WERI-Rb-1 (cell line): Measurements from ENCODE around the gene RAD18.
A peak's percentile ranks its signal among the peaks of the same experiment; 100 is the strongest.

Experiments used
- DNase-seq: peaks from one replicate; pipeline ENCODE4 v3.0.0-alpha.2; 2020
- H3K27ac ChIP-seq: fragments of 250-450 bp; sonication (Bioruptor Pico); 2 replicates; pipeline ENCODE4 v1.5.1; 2020; ENCODE audit warnings: mild to moderate bottlenecking, moderate library complexity
- H3K27me3 ChIP-seq: fragments of 250-450 bp; sonication (Bioruptor Pico); 2 replicates; pipeline ENCODE4 v1.5.1; 2021; ENCODE audit warnings: mild to moderate bottlenecking, low read depth, moderate library complexity; ENCODE audit not compliant: insufficient read depth, severe bottlenecking
- H3K36me3 ChIP-seq: fragments of 250-450 bp; sonication (Bioruptor Pico); 2 replicates; pipeline ENCODE4 v1.5.1; 2020; ENCODE audit warnings: mild to moderate bottlenecking, moderate library complexity
- H3K4me3 ChIP-seq: 2 replicates; pipeline ENCODE4 v1.5.1; 2011; ENCODE audit warnings: low read depth, mild to moderate bottlenecking, control low read depth, low read length
- H3K9me3 ChIP-seq: fragments of 250-450 bp; sonication (Bioruptor Pico); 2 replicates; pipeline ENCODE4 v1.5.1; 2021; ENCODE audit warnings: mild to moderate bottlenecking, moderate library complexity; ENCODE audit not compliant: severe bottlenecking
- CTCF ChIP-seq: IDR thresholded peaks from 2 replicates; pipeline ENCODE4 v1.5.1; 2011; ENCODE audit warnings: low read depth, mild to moderate bottlenecking, control low read depth, inconsistent platforms, low read length

RAD18 gene

GRCh38 chr3:8975081-8976020 is 12.1 kb upstream of the RAD18 start:
- TF ChIP-seq CTCF: no peak
- Histone ChIP-seq H3K27me3 (no peaks in the 10 kb centered on the region), H3K36me3 (no peaks in the 10 kb centered on the region), H3K9me3 (no peaks in the 10 kb centered on the region), H3K27ac (no peak overlapping the region), H3K4me3 (no peak overlapping the region)
- no peak for DNase-seq

GRCh38 chr3:8974458-8974857 is 11.2 kb upstream of the RAD18 start:
- Histone ChIP-seq H3K27ac (no peak overlapping the region), H3K4me3 (no peak overlapping the region), H3K27me3 (no peaks in the 10 kb centered on the region), H3K36me3 (no peaks in the 10 kb centered on the region), H3K9me3 (no peaks in the 10 kb centered on the region)
- DNase-seq: no peak
- no peak for TF ChIP-seq CTCF

GRCh38 chr3:8972639-8973038 is 9.4 kb upstream of the RAD18 start:
- no peak overlapping the region for H3K27ac ChIP-seq
- no peaks in the 10 kb centered on the region for H3K9me3 ChIP-seq
- no peak overlapping the region for H3K4me3 ChIP-seq
- H3K27me3 ChIP-seq: no peaks in the 10 kb centered on the region
- DNase-seq: peak; percentile 43
- H3K36me3 ChIP-seq: no peaks in the 10 kb centered on the region
- no peak for TF ChIP-seq CTCF

- Histone ChIP-seq H3K9me3 (no peaks in the 10 kb centered on the region), H3K27ac (no peak overlapping the region), H3K27me3 (no peaks in the 10 kb centered on the region), H3K36me3 (no peaks in the 10 kb centered on the region), H3K4me3 (no peak overlapping the region; the same call in 1 of the 2 replicates)
- TF ChIP-seq CTCF: peak; percentile 80
- peak; percentile 54 for DNase-seq
Observed at GRCh38 chr3:8970971-8971589, 7.8 kb upstream of the RAD18 start.

GRCh38 chr3:8969241-8969640 is 6.0 kb upstream of the RAD18 start:
- peak overlapping the region; percentile 25; the same call in 1 of the 2 replicates for H3K4me3 ChIP-seq
- no peaks in the 10 kb centered on the region for H3K36me3 ChIP-seq
- DNase-seq: peak; percentile 26
- peak overlapping the region; percentile 86 for H3K27ac ChIP-seq
- no peaks in the 10 kb centered on the region for H3K27me3 ChIP-seq
- no peaks in the 10 kb centered on the region for H3K9me3 ChIP-seq
- no peak for TF ChIP-seq CTCF
